GM13977 (cell line): ENCODE data around the gene CACNA1G.

ENCODE experiments used
- DNase-seq: peaks from one replicate; pipeline ENCODE4 v3.0.0; 2012; ENCODE audit warnings: low spot score
- CTCF ChIP-seq: IDR thresholded peaks from 2 replicates; pipeline ENCODE4 v1.5.1; 2012; ENCODE audit warnings: mild to moderate bottlenecking, control low read depth; ENCODE audit not compliant: insufficient read depth; ENCODE audit errors: extremely low read depth, missing control alignments
- in situ Hi-C: fragments of 300-500 bp; cut with MboI; formaldehyde crosslinking; loops from one replicate; pipeline ENCODE4 v1.12.0; 2022; ENCODE audit warnings: low sequenced_read_pairs, low pct_unique_long_range_greater_than_20kb, mixed read lengths, inconsistent platforms; ENCODE audit not compliant: unreplicated experiment

The CACNA1G gene

GRCh38 chr17:50620237-50620636, 59.7 kb downstream of the CACNA1G start:
- in situ Hi-C loops, result no loop called here

GRCh38 chr17:50620858-50621257, 60.3 kb downstream of the CACNA1G start:
- no peak for DNase-seq
- in situ Hi-C loops, result no loop called here
- no peak for TF ChIP-seq CTCF

More at GRCh38 chr17:50620237-50620636, 59.7 kb downstream of the CACNA1G start:
- no peak for DNase-seq
- no peak for TF ChIP-seq CTCF

- TF ChIP-seq CTCF, result no peak
- in situ Hi-C loops, result no loop called here
- no peak for DNase-seq
Measured at GRCh38 chr17:50621574-50622031, 61.1 kb downstream of the CACNA1G start.

- TF ChIP-seq CTCF, result no peak
- in situ Hi-C loops, result no loop called here
Measured at GRCh38 chr17:50624321-50624934, 63.9 kb downstream of the CACNA1G start.

GRCh38 chr17:50625032-50625871, 64.7 kb downstream of the CACNA1G start:
- TF ChIP-seq CTCF, result no peak
- DNase-seq, result no peak
- in situ Hi-C loops, result no loop called here

More at GRCh38 chr17:50624321-50624934, 63.9 kb downstream of the CACNA1G start:
- no peak for DNase-seq

GRCh38 chr17:50626037-50626574, 65.6 kb downstream of the CACNA1G start:
- in situ Hi-C loops, result no loop called here
- DNase-seq, result peak; percentile 79
- TF ChIP-seq CTCF, result peak; percentile 76
